Muscle layer of colon (tissue), 2 donors: ENCODE results near the gene CGREF1.

ENCODE experiments used
- H3K27ac ChIP-seq: one replicate; pipeline ENCODE4 v1.7.0; 2013; ENCODE audit warnings: low read depth, mild to moderate bottlenecking, low read length, moderate library complexity
- H3K27me3 ChIP-seq, 2 donors: one replicate each; pipeline ENCODE4 v1.7.0; 2013; ENCODE audit warnings: low read length in 2 of 2, mild to moderate bottlenecking in 2 of 2; ENCODE audit not compliant: insufficient read depth in 2 of 2, control insufficient read depth in 1 of 2
- H3K36me3 ChIP-seq: one replicate; pipeline ENCODE4 v1.7.0; 2013; ENCODE audit warnings: mild to moderate bottlenecking, low read length; ENCODE audit not compliant: insufficient read depth
- H3K4me1 ChIP-seq: one replicate; pipeline ENCODE4 v1.7.0; 2013; ENCODE audit warnings: mild to moderate bottlenecking, low read length; ENCODE audit not compliant: insufficient read depth
- H3K4me3 ChIP-seq, 2 donors: one replicate each; pipeline ENCODE4 v1.7.0; 2013; ENCODE audit warnings: low read length in 2 of 2, low read depth in 1 of 2, mild to moderate bottlenecking in 1 of 2, moderate library complexity in 1 of 2
- H3K9ac ChIP-seq: one replicate; pipeline ENCODE4 v1.7.0; 2013; ENCODE audit warnings: low read length
- H3K9me3 ChIP-seq: one replicate; pipeline ENCODE4 v1.7.0; 2013; ENCODE audit warnings: mild to moderate bottlenecking, low read length
- donor health status: abdominal sarcoma.
- donor health status: Adenocarcinoma of cecum.

Gene CGREF1

DNA sequence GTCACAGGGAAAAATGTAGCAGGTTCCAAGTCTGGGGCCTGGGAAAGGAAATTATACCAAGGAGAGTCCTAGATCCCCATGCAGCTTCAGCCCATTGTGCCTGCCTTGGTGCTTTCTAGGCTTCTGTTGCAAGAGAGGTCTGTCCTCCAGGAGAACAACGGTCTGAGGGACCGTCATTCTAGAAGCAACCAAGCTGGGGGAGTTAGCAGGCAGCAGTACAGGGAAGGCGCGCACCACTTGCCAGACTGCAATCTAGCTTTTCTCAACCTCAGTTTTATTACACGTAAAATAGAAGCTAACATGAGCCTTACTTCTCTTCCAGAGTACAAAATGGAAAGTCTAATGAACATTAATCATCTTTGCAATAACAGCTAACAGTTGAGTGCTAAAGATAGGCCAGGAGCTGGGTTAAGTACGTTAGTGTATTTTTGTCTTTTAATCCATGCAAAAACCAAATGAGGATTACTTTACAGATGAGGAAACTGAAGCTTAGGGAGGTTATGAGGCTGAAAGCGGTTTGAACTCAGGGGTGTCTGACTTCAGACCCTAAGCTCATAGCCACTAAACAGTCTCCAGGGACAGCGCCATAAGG, 31.8 kb upstream of the CGREF1 start:
- Histone ChIP-seq H3K36me3 (no peaks in the 10 kb centered on the region), H3K27me3 (peaks cover 0 to 6% of the 10 kb centered on the region in 2 donors), H3K27ac (no peak overlapping the region), H3K4me3 (no peak overlapping the region), H3K9me3 (no peaks in the 10 kb centered on the region), H3K4me1 (no peaks in the 10 kb centered on the region), H3K9ac (no peak overlapping the region)

- Histone ChIP-seq H3K4me1 (no peaks in the 10 kb centered on the region), H3K4me3 (no peak overlapping the region)
These were observed 30.9 kb upstream of the CGREF1 start for GRCh38 chr2:27149570-27150405.

DNA sequence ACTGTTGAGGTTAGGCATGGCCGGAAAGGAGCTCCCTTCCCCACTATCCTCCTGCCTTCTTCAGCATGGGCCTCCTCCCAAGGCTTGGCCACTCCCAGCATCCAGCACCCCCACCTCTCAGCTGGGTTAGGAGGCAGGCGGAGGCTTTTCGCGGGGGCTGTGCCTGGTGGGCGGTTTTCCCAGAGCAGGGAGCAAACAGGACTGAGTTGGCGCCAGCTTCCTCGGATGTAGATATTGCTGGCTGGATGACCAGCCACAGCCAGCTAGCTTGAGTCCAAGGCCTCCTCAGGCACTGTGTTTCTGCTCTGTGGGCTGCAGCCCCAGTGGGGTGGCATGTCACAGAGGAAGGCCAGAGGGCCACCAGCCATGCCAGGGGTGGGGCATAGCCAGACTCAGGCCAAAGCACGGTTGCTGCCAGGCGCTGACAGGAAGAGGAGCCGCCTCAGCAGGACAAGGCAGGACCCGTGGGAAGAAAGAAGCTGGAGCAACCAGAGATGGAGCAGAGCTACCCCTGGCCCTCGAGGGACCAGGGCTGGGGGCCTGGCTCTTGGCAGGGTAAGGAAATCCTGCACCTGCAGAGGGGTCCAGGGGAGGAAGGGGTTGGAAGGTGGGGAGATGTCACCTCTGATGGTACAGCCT, 30.0 kb upstream of the CGREF1 start, which contains the start of gene TCF23:
TCF23 (plus strand) TSS at position 204 of the 639 bp plus-strand sequence; CDS start at position 334, 130 bp downstream.
- Histone ChIP-seq H3K9me3 (no peaks in the 10 kb centered on the region), H3K27me3 (peaks cover 0 to 6% of the 10 kb centered on the region in 2 donors), H3K4me1 (no peaks in the 10 kb centered on the region), H3K27ac (no peak within 1 kb of the TSS), H3K36me3 (no peaks in the 10 kb centered on the region), H3K9ac (no peak within 1 kb of the TSS), H3K4me3 (no peak within 1 kb of the TSS)

More at GRCh38 chr2:27149570-27150405, 30.9 kb upstream of the CGREF1 start:
- H3K36me3 ChIP-seq, result no peaks in the 10 kb centered on the region
- H3K9ac ChIP-seq, result no peak overlapping the region
- H3K27ac ChIP-seq, result no peak overlapping the region
- no peaks in the 10 kb centered on the region for H3K9me3 ChIP-seq
- peaks cover 0 to 6% of the 10 kb centered on the region in 2 donors for H3K27me3 ChIP-seq

- H3K9me3 ChIP-seq, result no peaks in the 10 kb centered on the region
- H3K27me3 ChIP-seq, result peaks cover 0 to 6% of the 10 kb centered on the region in 2 donors
- no peaks in the 10 kb centered on the region for H3K4me1 ChIP-seq
- no peaks in the 10 kb centered on the region for H3K36me3 ChIP-seq
- no peak overlapping the region for H3K4me3 ChIP-seq
- no peak overlapping the region for H3K27ac ChIP-seq
- H3K9ac ChIP-seq, result no peak overlapping the region
These were observed 29.0 kb upstream of the CGREF1 start for GRCh38 chr2:27147935-27148334.

- Histone ChIP-seq H3K36me3 (no peaks in the 10 kb centered on the region), H3K4me3 (no peak overlapping the region), H3K4me1 (no peaks in the 10 kb centered on the region), H3K27ac (no peak overlapping the region), H3K9me3 (no peaks in the 10 kb centered on the region), H3K27me3 (peaks cover 0 to 6% of the 10 kb centered on the region in 2 donors), H3K9ac (no peak overlapping the region)
These were observed 26.8 kb upstream of the CGREF1 start for GRCh38 chr2:27145682-27146081.

DNA sequence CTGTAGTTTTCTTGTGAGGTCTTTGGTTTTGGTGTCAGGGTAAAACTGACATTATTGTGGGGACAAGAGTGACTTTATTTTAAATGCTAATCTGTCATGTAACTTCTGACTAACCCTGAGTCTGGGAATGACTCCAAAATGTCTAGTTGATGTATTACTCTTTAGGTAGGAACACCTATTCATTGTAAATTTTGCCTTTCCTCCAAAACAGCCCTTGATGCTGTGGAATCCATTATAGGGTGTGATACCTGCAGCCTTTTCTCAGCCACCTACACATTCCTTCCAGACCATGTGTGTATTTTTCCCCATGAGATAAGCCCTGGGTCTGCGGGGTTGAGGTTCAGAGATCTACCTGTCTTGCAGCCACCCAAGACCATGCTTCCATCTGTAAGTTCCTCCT, 24.4 kb upstream of the CGREF1 start:
- Histone ChIP-seq H3K9ac (no peak overlapping the region), H3K4me3 (no peak overlapping the region), H3K27me3 (no peaks in the 10 kb centered on the region), H3K4me1 (no peaks in the 10 kb centered on the region), H3K27ac (no peak overlapping the region), H3K36me3 (no peaks in the 10 kb centered on the region), H3K9me3 (no peaks in the 10 kb centered on the region)

DNA sequence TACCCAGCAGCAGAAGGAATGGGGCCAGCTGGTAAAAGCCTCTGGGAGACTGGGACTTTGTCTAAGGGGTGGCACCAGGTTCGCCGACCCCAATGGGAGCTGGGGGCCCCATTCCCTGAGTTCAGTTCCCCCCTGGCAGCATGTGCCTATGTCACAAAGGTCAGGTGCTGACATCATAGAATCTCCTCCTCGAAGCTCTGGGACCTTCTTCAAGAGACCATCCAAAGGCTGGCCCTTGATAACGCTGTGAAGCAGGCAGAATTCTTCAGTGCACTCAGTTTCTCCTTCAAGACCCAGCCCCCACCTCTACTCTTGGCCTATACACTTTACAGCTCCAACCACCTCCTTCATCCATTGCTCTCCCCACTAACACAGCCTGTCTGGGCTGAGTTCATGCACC, 20.4 kb upstream of the CGREF1 start, which contains the start of gene PRR30:
PRR30 (minus strand) TSS at position 101 of the 400 bp plus-strand sequence. CDS start 1,081 bp downstream, outside the sequence.
- no peaks in the 10 kb centered on the region for H3K36me3 ChIP-seq
- no peaks in the 10 kb centered on the region for H3K9me3 ChIP-seq
- H3K4me1 ChIP-seq, result no peaks in the 10 kb centered on the region
- no peak within 1 kb of the TSS for H3K9ac ChIP-seq
- H3K27ac ChIP-seq, result no peak within 1 kb of the TSS
- no peaks in the 10 kb centered on the region for H3K27me3 ChIP-seq
- H3K4me3 ChIP-seq, result no peak within 1 kb of the TSS

DNA sequence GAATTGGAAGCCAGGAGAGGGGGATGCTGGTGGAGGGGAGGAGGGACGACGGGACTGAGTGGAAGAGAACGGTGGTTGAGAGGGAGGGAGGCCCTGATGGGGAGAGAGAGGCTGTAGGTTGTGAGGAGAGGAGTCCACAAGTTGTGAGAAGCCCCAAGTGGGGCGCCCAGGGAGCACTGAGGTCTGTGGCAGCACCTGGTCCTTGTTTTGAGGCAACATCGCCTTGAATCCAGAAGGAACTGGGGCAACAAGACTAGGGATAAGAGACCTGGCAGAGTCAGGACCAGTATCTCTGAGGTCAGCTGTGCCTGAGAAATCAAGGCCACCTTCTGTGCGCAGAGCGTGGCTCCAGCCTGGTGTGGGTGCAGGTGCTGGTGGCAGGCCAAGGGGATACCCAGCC, 19.2 kb upstream of the CGREF1 start:
- Histone ChIP-seq H3K4me1 (peaks cover 6% of the 10 kb centered on the region), H3K27ac (no peak overlapping the region), H3K27me3 (no peaks in the 10 kb centered on the region), H3K9me3 (no peaks in the 10 kb centered on the region), H3K9ac (no peak overlapping the region), H3K36me3 (no peaks in the 10 kb centered on the region), H3K4me3 (no peak overlapping the region)

DNA sequence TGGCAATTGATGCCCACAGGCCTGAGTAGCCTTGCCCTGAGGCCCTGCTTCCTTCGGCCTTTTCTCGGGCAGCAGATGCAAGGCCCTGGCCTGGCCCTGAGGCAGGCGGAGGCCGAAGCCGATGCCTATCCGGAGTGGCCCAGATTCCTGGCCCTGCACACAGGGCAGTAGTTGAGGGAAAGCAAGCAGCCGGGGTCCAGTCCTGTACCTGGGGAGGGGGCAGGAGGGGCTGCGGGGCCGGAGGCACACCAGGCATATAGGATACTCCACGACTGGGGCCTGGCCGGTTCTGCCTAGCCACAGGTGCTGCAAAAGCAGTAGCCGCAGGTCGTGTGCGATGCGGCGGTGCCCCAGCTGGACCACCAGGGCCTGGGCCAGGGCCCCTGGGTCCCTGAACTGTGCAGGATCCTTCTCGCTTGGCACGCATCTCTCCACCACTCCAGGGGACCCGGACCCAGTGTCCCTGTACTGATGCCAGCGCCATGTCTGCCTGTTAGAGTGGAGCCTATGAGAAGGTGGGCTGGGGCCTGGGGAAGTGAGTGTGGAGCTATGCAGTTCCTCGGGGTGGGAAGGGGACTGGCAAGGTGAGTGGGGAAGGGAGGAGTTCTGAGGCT, 18.5 kb upstream of the CGREF1 start:
- H3K27me3 ChIP-seq, result no peaks in the 10 kb centered on the region
- no peak overlapping the region for H3K4me3 ChIP-seq
- H3K27ac ChIP-seq, result no peak overlapping the region
- H3K9ac ChIP-seq, result no peak overlapping the region
- H3K36me3 ChIP-seq, result no peaks in the 10 kb centered on the region
- H3K4me1 ChIP-seq, result peaks cover 13% of the 10 kb centered on the region
- H3K9me3 ChIP-seq, result no peaks in the 10 kb centered on the region

DNA sequence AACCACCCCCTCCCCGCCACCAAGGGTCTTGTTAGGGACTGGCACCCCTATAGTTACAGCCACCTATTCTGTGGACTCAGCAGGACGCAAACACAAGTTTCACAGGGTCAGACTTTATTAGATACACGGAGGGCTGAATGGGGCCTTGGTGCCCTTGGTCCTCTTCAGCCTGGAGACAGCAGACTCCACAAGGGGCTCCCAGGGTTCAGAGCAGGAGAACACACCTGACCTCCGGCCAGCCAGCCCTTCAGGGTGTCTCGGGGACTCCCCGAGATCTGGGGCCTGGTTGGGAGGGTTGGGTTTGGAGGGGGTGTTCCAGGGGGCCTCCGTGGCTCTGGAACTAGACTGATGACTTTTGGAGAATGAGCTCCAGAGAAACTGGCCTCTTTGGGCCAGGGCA, 17.8 kb upstream of the CGREF1 start:
- H3K27me3 ChIP-seq, result no peaks in the 10 kb centered on the region
- H3K4me3 ChIP-seq, result no peak overlapping the region
- H3K4me1 ChIP-seq, result peaks cover 13% of the 10 kb centered on the region
- no peaks in the 10 kb centered on the region for H3K9me3 ChIP-seq
- H3K36me3 ChIP-seq, result peaks cover 4% of the 10 kb centered on the region
- H3K9ac ChIP-seq, result no peak overlapping the region
- no peak overlapping the region for H3K27ac ChIP-seq

GRCh38 chr2:27135478-27135955, 16.6 kb upstream of the CGREF1 start:
- H3K27ac ChIP-seq, result no peak overlapping the region
- H3K36me3 ChIP-seq, result peaks cover 16% of the 10 kb centered on the region
- H3K4me1 ChIP-seq, result peaks cover 13% of the 10 kb centered on the region

More at GRCh38 chr2:27135478-27135955, 16.6 kb upstream of the CGREF1 start:
- no peak overlapping the region for H3K9ac ChIP-seq
- H3K4me3 ChIP-seq, result no peak overlapping the region
- H3K9me3 ChIP-seq, result no peaks in the 10 kb centered on the region
- H3K27me3 ChIP-seq, result no peaks in the 10 kb centered on the region
